Prostate gland (tissue), 2 donors: Measurements from ENCODE around the gene C1orf21. TPM values are rescaled to one million over a fixed set of nuclear protein-coding genes. Genes with fewer than 3 reads are reported as not detected.

ENCODE experiments used
- DNase-seq: peaks from one replicate; pipeline ENCODE4 v3.0.0-alpha.2; 2019; ENCODE audit warnings: low spot score
- H3K27ac ChIP-seq, 2 donors: fragments of 200-600 bp; sonication (generic); 2 replicates each; pipeline ENCODE4 v1.5.1; 2017 to 2019
- H3K27me3 ChIP-seq: fragments of 200-600 bp; sonication (generic); replicated peaks from 2 replicates; pipeline ENCODE4 v1.5.1; 2019; ENCODE audit not compliant: insufficient read depth
- H3K36me3 ChIP-seq, 2 donors: fragments of 200-600 bp; sonication (generic); 1 replicate in 1 of 2; 2 replicates in 1 of 2; pipeline versions ENCODE4 v1.5.1 to v1.8.1; 2017 to 2019
- H3K4me1 ChIP-seq: fragments of 200-600 bp; sonication (generic); replicated peaks from 2 replicates; pipeline ENCODE4 v1.5.1; 2019
- H3K4me3 ChIP-seq, 2 donors: fragments of 200-600 bp; sonication (generic); 2 replicates each; pipeline ENCODE4 v1.5.1; 2017 to 2019
- H3K9me3 ChIP-seq: fragments of 200-600 bp; sonication (generic); 2 replicates; pipeline ENCODE4 v1.5.1; 2017
- POLR2A ChIP-seq: fragments of 450-650 bp; IDR thresholded peaks from one replicate; pipeline ENCODE4 v1.6.1; 2016; ENCODE audit warnings: antibody characterized with exemption, mild to moderate bottlenecking
- POLR2AphosphoS5 ChIP-seq: sonication (generic); formaldehyde crosslinking; IDR thresholded peaks from one replicate; pipeline ENCODE4 v1.6.1; 2017; ENCODE audit warnings: antibody characterized with exemption
- WGBS: methylation state at CpG from one replicate; pipeline ENCODE4 v1.1.5; 2018; 5-methylcytosine and 5-hydroxymethylcytosine counted together
- intact Hi-C: fragments of 100-400 bp; cut with DNase I; formaldehyde crosslinking; loops from one replicate; pipeline ENCODE4 v1.14.2; 2022
- total RNA-seq, 2 donors: library from RNA; depleted of rRNA; stranded (reverse); fragments of >200 nt; gene quantifications; one replicate each; pipeline ENCODE4 v1.1.0, GENCODE V29; 2016
- TF ChIP-seq, protein P1 (sequence below), 4 experiments: fragments of 200-600 bp in 2 of 4; fragments of 450-650 bp in 2 of 4; sonication (generic) in 2 of 4; IDR thresholded peaks; 1 replicate in 3 of 4; 2 replicates in 1 of 4; pipeline ENCODE4 v1.5.1; 2016 to 2019; ENCODE audit warnings: antibody characterized with exemption in 4 of 4, mild to moderate bottlenecking in 2 of 4, moderate library complexity in 2 of 4

The C1orf21 gene
- total RNA-seq, 2 donors from 2014 or later, result 28.8 to 79.3 TPM

- TF ChIP-seq POLR2A, result no peak
- no peak for TF ChIP-seq POLR2AphosphoS5
- TF ChIP-seq, protein P1, sequence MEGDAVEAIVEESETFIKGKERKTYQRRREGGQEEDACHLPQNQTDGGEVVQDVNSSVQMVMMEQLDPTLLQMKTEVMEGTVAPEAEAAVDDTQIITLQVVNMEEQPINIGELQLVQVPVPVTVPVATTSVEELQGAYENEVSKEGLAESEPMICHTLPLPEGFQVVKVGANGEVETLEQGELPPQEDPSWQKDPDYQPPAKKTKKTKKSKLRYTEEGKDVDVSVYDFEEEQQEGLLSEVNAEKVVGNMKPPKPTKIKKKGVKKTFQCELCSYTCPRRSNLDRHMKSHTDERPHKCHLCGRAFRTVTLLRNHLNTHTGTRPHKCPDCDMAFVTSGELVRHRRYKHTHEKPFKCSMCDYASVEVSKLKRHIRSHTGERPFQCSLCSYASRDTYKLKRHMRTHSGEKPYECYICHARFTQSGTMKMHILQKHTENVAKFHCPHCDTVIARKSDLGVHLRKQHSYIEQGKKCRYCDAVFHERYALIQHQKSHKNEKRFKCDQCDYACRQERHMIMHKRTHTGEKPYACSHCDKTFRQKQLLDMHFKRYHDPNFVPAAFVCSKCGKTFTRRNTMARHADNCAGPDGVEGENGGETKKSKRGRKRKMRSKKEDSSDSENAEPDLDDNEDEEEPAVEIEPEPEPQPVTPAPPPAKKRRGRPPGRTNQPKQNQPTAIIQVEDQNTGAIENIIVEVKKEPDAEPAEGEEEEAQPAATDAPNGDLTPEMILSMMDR (IDR thresholded peaks at IDR 0.05), result no peak
- H3K9me3 ChIP-seq, result no peaks in the 10 kb centered on the region
- no peak for DNase-seq
- no peaks in the 10 kb centered on the region for H3K36me3 ChIP-seq
- peaks cover 36% of the 10 kb centered on the region for H3K4me1 ChIP-seq
- no peak overlapping the region for H3K4me3 ChIP-seq
- H3K27me3 ChIP-seq, result no peaks in the 10 kb centered on the region
- intact Hi-C loops, result no loop called here
- H3K27ac ChIP-seq, result peak overlapping the region; percentile 90 to 95
- 89% methylated on average over 4 of the region's 4 CpGs for WGBS
These were observed 242.4 kb downstream of the C1orf21 start for GRCh38 chr1:184629266-184629665.

DNA sequence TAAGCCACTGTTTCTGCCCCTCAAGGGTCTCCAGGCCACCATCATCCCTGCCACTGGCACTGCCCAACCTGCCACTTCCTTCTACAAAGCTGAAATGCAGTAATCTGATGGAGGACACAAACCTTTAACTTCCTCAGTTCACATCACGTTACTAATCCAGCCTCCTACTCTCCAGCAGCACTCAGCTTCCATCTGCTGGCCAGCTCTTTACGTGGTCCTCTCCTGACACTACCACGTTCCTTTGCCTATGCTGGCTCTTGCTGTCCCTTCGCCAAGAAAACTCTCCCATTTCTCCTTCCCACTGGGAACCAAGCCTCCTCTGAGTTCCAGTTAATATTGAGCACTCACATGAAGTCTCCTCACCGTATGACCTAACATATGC, 243.8 kb downstream of the C1orf21 start:
- Histone ChIP-seq H3K4me1 (peaks cover 31% of the 10 kb centered on the region), H3K36me3 (no peaks in the 10 kb centered on the region), H3K27me3 (no peaks in the 10 kb centered on the region), H3K27ac (peak overlapping the region; percentile 90 to 95), H3K4me3 (no peak overlapping the region), H3K9me3 (no peaks in the 10 kb centered on the region)
- WGBS, result 51% methylated on average over 5 of the region's 5 CpGs
- TF ChIP-seq, protein P1 (IDR thresholded peaks at IDR 0.05), result no peak
- TF ChIP-seq POLR2A (no peak), POLR2AphosphoS5 (no peak)
- intact Hi-C loops, result no loop called here
- no peak for DNase-seq

DNA sequence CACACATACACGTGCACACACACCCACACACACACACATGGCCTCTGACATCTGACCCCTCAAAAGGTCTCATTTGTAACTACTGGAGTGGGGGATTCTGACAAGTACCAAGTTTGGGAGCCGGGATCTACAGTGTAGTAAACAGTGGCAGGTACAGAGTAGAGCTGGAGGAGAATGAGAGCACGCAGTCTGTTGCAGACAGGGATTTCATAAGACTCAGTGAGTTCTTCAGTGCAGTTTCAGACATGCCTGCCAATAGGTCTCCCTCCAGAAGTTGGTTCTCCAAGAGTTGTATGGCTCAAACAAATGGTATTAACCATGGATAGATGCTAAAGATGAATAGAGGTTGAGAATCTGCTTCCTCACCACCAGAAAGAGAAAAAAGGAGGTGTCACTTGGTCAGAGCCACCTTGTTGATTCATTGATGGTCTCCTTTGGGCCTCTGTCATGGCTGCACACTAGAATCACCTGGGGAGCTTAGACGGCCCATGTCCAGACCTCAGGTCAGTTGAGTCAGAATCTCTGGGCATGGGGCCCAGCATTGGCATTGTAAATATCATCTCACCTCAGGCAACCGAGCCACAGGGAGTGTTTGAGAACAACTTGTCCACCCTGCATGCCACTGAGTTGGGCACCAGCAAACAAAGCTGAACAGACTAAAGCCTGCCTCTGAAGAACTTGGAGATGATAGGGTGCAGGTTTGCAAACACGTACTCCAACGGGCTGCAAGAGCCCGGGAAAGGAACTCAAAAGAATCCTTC, 245.8 kb downstream of the C1orf21 start:
- Histone ChIP-seq H3K27me3 (no peaks in the 10 kb centered on the region), H3K36me3 (no peaks in the 10 kb centered on the region), H3K4me1 (peaks cover 18% of the 10 kb centered on the region), H3K4me3 (no peak overlapping the region), H3K9me3 (no peaks in the 10 kb centered on the region), H3K27ac (peak overlapping the region; percentile 90 to 95)
- 62% methylated on average over 8 of the region's 8 CpGs for WGBS
- TF ChIP-seq POLR2AphosphoS5 (peak; percentile 94), POLR2A (no peak)
- TF ChIP-seq, protein P1 (IDR thresholded peaks at IDR 0.05), result no peak
- peak; percentile 96 for DNase-seq
- intact Hi-C loops, result no loop called here

DNA sequence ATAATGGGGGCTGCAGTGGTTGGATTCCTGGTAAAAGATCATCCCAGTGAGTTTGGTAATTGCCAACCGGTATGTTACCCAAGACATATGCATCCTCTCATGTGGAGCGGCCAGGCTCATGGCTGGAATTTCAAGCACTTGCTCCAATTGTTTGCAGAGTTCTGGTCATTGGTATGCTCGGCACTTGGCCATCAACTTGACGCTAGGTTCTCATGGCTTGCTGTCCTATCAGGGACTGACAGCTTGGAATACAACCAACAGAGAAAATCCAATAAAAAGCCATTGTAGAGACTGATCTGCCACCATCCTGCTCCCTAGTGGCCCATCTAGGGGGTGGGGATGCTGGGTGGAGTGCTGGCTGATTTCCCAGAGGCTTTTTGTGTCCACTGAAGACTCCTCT, 247.0 kb downstream of the C1orf21 start:
- 61% methylated on average over 4 of the region's 4 CpGs for WGBS
- H3K36me3 ChIP-seq, result no peaks in the 10 kb centered on the region
- intact Hi-C loops, result no loop called here
- H3K4me1 ChIP-seq, result peaks cover 18% of the 10 kb centered on the region
- DNase-seq, result peak; percentile 65
- H3K27ac ChIP-seq, result peak overlapping the region; percentile 90 to 95
- no peak overlapping the region for H3K4me3 ChIP-seq
- H3K27me3 ChIP-seq, result no peaks in the 10 kb centered on the region
- no peaks in the 10 kb centered on the region for H3K9me3 ChIP-seq
- peak; percentile 41 for TF ChIP-seq POLR2AphosphoS5
- TF ChIP-seq POLR2A, result no peak
- TF ChIP-seq, protein P1 (IDR thresholded peaks at IDR 0.05), result peak in 1 of 4 experiments; percentile 28

DNA sequence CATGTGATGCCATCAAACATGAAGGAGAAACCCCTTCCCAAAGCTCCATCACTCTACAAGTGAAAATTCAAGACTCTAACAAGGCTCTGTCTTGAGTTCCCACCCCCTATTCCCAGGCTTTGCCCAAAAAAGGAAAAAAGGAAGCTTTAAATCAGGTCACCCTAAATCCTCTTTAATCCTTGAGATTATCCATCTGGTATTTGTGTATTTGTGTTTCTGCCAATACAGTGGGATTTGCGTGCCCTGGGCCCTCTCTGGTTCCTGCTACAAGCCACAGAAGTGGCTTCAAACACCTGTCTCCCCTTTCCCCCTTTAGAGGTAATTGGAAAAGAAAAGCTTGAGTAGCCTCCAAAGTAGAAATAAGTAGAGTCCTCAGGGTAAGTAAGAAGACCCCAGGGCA, 247.5 kb downstream of the C1orf21 start:
- Histone ChIP-seq H3K4me3 (no peak overlapping the region), H3K27ac (peak overlapping the region; percentile 90 to 95), H3K9me3 (no peaks in the 10 kb centered on the region), H3K4me1 (peaks cover 18% of the 10 kb centered on the region), H3K27me3 (no peaks in the 10 kb centered on the region), H3K36me3 (no peaks in the 10 kb centered on the region)
- intact Hi-C loops, result no loop called here
- TF ChIP-seq, protein P1 (IDR thresholded peaks at IDR 0.05), result no peak
- TF ChIP-seq POLR2A (no peak), POLR2AphosphoS5 (no peak)
- 88% methylated on average over 1 of the region's 1 CpG for WGBS
- DNase-seq, result no peak
